Calu3 (cell line): Measurements from ENCODE around the gene SERPINA7. TPM values are rescaled to one million over a fixed set of nuclear protein-coding genes. Genes with fewer than 3 reads are reported as not detected.
"Not testable (repeated sequence)": the region's sequence is repeated elsewhere in the genome, so short reads cannot be mapped to it uniquely, and the experiment has no call there.

Source experiments
- BruUV-seq: library from RNA; stranded (reverse); fragments of 400-500 nt; replicated peaks from 2 replicates; lab custom pipeline; 2021; lab: Mats Ljungman, UMichigan
- CTCF ChIA-PET: fragments of 300-600 bp; sonication (Branson Sonifier 250); formaldehyde crosslinking; loops from one replicate; lab custom pipeline; 2022; ENCODE audit warnings: antibody characterized with exemption; lab: Charles Lee
- DNase-seq: peaks from one replicate; pipeline ENCODE4 v3.0.0; 2022
- H3K27ac Mint-ChIP-seq: one replicate; pipeline ENCODE4 v1.8.0; 2022; ENCODE audit warnings: mixed read lengths; ENCODE audit not compliant: unreplicated experiment
- H3K27me3 Mint-ChIP-seq: one replicate; pipeline ENCODE4 v1.8.0; 2022; ENCODE audit warnings: mixed read lengths; ENCODE audit not compliant: unreplicated experiment
- H3K36me3 Mint-ChIP-seq: one replicate; pipeline ENCODE4 v1.8.0; 2022; ENCODE audit warnings: mild to moderate bottlenecking, moderate library complexity, mixed read lengths; ENCODE audit not compliant: insufficient read depth, unreplicated experiment
- H3K4me1 Mint-ChIP-seq: one replicate; pipeline ENCODE4 v1.8.0; 2022; ENCODE audit warnings: mild to moderate bottlenecking, low read depth, mixed read lengths; ENCODE audit not compliant: unreplicated experiment
- H3K4me3 Mint-ChIP-seq: one replicate; pipeline ENCODE4 v1.8.0; 2022; ENCODE audit warnings: mild to moderate bottlenecking, low read depth, moderate library complexity, mixed read lengths; ENCODE audit not compliant: unreplicated experiment
- H3K9me3 Mint-ChIP-seq: one replicate; pipeline ENCODE4 v1.8.0; 2022; ENCODE audit warnings: low read depth, mixed read lengths; ENCODE audit not compliant: unreplicated experiment
- intact Hi-C: fragments of 100-400 bp; cut with micrococcal nuclease; formaldehyde crosslinking; loops from one replicate; pipeline ENCODE4 v1.10.0; 2022; ENCODE audit not compliant: unreplicated experiment
- total RNA-seq: library from RNA; stranded (reverse); gene quantifications from 2 replicates; pipeline ENCODE4 v1.2.3, GENCODE V29; 2022
- TF ChIP-seq, protein P1 (sequence below): fragments of 200-600 bp; IDR thresholded peaks from one replicate; pipeline ENCODE4 v1.8.0; 2022; ENCODE audit warnings: antibody characterized with exemption; ENCODE audit not compliant: unreplicated experiment

The SERPINA7 gene
- total RNA-seq, 1 experiment from 2014 or later: not detected

DNA sequence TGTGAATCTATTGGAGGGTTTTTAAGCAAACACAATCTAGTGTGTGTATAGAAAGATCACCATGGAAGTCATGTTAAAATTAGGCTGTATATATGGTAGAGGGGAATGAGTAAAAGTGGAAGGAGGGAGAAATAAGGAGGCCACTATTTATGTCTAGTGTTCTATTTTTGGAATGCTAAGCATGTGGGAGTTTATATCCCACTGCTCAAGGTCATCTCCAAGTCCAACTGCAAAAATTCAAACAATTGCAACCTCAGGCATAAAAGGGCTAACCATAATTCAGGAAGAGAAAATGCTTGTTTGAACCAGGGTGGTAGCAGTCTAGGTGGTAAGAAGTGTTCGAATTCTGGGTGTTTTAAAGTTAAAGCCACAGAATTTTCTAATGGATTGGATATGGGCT lies 39.2 kb downstream of the SERPINA7 start:
- Mint-ChIP-seq H3K27ac (no peak overlapping the region), H3K9me3 (no peaks in the 10 kb centered on the region), H3K4me3 (no peak overlapping the region), H3K27me3 (no peaks in the 10 kb centered on the region), H3K36me3 (no peaks in the 10 kb centered on the region), H3K4me1 (no peaks in the 10 kb centered on the region)
- TF ChIP-seq, protein P1, sequence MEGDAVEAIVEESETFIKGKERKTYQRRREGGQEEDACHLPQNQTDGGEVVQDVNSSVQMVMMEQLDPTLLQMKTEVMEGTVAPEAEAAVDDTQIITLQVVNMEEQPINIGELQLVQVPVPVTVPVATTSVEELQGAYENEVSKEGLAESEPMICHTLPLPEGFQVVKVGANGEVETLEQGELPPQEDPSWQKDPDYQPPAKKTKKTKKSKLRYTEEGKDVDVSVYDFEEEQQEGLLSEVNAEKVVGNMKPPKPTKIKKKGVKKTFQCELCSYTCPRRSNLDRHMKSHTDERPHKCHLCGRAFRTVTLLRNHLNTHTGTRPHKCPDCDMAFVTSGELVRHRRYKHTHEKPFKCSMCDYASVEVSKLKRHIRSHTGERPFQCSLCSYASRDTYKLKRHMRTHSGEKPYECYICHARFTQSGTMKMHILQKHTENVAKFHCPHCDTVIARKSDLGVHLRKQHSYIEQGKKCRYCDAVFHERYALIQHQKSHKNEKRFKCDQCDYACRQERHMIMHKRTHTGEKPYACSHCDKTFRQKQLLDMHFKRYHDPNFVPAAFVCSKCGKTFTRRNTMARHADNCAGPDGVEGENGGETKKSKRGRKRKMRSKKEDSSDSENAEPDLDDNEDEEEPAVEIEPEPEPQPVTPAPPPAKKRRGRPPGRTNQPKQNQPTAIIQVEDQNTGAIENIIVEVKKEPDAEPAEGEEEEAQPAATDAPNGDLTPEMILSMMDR: no peak
- intact Hi-C loops: no loop called here
- no peak for DNase-seq
- BruUV-seq: no TSS peak
- CTCF ChIA-PET: no interaction called here

DNA sequence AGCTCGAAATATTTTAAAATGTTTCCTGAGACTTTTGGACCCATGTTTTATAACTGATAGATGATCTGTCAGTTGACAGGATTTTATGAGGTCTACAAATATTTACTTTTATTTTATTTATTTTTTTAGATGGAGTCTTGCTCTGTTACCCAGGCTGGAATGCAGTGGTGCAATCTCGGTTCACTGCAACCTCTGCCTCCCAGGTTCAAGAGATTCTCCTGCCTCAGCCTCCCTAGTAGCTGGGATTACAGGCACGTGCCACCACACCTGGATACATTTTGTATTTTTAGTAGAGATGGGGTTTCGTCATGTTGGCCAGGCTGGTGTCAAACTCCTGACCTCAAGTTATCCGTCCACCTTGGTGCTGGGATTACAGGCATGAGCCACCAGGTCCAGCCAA lies 50.0 kb downstream of the SERPINA7 start:
- CTCF ChIA-PET, H3K27ac Mint-ChIP-seq, H3K27me3 Mint-ChIP-seq, H3K9me3 Mint-ChIP-seq, intact Hi-C loops, BruUV-seq, H3K4me1 Mint-ChIP-seq, H3K36me3 Mint-ChIP-seq, DNase-seq, H3K4me3 Mint-ChIP-seq: not testable (repeated sequence)

Other genes with a start within 250 kb of the SERPINA7 start
- not detected in 2 replicates for gene NRK, start 216.2 kb downstream of the SERPINA7 start, total RNA-seq
- gene PWWP3B, start 129.6 kb upstream of the SERPINA7 start, total RNA-seq: not detected in 2 replicates